ENCODE results near the gene NOXO1. TPM values are rescaled to one million over a fixed set of nuclear protein-coding genes. Genes with fewer than 3 reads are reported as not detected.
"Not testable (repeated sequence)": the region's sequence is repeated elsewhere in the genome, so short reads cannot be mapped to it uniquely, and the experiment has no call there.

NOXO1 gene
- total RNA-seq, 1 experiment from 2014 or later: 3.4 TPM

DNA sequence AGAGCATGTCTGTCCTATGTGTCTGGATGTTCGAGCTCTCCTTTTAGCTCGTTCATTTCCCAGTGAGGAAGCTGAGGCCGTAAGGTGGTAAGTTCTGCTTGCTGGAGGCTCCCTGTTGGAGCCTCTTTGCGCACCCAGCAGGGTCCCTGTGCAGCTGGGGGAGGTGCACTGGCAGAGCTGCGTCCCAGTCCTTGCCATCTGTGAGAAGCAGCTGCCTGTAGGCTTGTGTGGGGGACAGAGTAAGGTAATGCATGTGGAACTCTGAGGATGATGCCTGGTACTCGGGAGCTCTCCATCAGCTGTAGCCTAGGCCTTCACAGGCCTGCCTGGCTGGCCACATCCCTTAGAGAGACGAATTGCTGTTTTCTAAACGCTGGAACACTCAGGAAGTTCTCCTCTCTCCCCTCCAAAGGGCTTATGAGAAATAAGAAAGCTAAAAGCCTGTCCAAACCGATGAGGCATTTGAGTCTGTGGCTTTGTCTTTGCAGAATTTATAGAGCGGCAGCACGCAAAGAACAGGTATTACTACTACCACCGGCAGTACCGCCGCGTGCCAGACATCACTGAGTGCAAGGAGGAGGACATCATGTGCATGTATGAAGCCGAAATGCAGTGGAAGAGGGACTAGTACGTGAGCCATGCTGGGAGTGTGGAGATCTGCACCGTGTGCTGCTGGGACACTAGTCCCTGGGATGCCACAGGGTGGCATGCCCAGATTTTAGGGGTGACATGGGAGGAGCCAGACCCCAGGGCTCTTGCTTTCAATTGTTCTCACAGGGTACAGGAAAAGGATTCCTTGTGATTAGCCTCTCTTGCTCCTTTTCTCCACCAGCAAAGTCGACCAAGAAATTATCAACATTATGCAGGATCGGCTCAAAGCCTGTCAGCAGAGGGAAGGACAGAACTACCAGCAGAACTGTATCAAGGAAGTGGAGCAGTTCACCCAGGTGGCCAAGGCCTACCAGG is 20.3 kb downstream of the NOXO1 start:
- ChIA-PET CTCF (interaction anchor here (0.7 kb wide), 1 partner anchor 55 kb away, joined by 3 read pairs; no protein-coding TSS in a partner anchor), POLR2A (ENCODE audit: unreplicated experiment) (no interaction called here)
- DNase-seq: peak; percentile 56
- no peak overlapping the region for H2AFZ ChIP-seq (ENCODE audit: low read length)
- peaks cover 16% of the 10 kb centered on the region for H3F3A ChIP-seq (ENCODE audit: low read length, unreplicated experiment)
- H3K27me3 ChIP-seq (ENCODE audit: low read length): no peaks in the 10 kb centered on the region
- peak; percentile 25 for ATAC-seq
- H3K27ac ChIP-seq (ENCODE audit: low read length): 0 out of 2 replicates have a peak overlapping the region, but pooled peaks have one; percentile 14
- no peaks in the 10 kb centered on the region for H3K9me3 ChIP-seq (ENCODE audit: low read length)
- H3K4me3 ChIP-seq (ENCODE audit: low read length): peak overlapping the region; percentile 91
- peaks cover 9% of the 10 kb centered on the region; the same call in 1 of the 2 replicates for H3K4me1 ChIP-seq (ENCODE audit: insufficient read depth, low read length)
- H3K9ac ChIP-seq (ENCODE audit: low read length): peak overlapping the region; percentile 90; the same call in 1 of the 2 replicates
- BruUV-seq (replicated peaks): TSS peak; percentile 12
- peaks cover 19% of the 10 kb centered on the region for H4K20me1 ChIP-seq (ENCODE audit: low read length)
- peaks cover 55% of the 10 kb centered on the region for H3K79me2 ChIP-seq (ENCODE audit: low read length)
- peaks cover 22% of the 10 kb centered on the region for H3K36me3 ChIP-seq (ENCODE audit: low read depth, low read length)
- H3K4me2 ChIP-seq (ENCODE audit: low read length): peak overlapping the region; percentile 90
- intact Hi-C loops (cut with micrococcal nuclease): no loop called here
- H3K9me2 ChIP-seq (replicated peaks; ENCODE audit: low read length): no peaks in the 10 kb centered on the region
- TF ChIP-seq EZH2 (IDR thresholded peaks at IDR 0.05; ENCODE audit: low read length, unreplicated experiment): no peak

DNA sequence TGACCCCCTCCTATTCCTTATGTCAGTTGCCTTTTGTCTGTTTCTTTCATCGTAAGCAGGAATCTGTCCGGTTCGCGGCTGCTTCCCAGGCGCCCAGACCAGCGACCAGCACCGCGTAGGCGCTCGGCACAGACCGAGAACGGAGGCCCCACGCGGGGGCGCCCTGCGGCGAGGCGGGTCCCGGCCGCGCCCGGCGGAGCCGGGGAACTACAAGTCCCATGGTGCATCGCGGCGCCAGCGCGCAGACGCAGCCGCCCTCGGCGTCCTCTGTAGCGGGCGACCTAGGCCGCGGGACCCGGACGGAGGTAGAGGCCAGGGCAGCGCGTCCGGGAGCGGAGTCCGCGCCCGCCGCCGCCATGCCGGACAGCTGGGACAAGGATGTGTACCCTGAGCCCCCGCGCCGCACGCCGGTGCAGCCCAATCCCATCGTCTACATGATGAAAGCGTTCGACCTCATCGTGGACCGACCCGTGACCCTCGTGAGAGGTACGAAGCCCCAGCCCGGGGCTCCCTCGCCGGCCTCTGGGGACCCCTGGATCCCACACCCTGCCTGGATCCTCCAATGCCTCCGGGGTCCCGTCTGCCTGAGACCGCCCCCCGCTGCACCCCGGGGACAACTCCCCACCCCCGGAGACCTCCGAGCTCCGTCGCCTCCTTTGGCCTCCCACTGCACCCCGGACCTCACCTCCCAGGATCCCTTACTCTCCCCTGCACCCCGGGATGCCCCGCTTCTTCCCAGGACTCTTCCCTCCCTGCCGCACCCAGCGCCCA is 21.8 kb downstream of the NOXO1 start, which contains the start of gene NDUFB10:
NDUFB10 (plus strand) TSS at position 270 of the 771 bp plus-strand sequence; CDS start at position 357, 87 bp downstream.
- H3F3A ChIP-seq (ENCODE audit: low read length, unreplicated experiment): peaks cover 16% of the 10 kb centered on the region
- H3K4me1 ChIP-seq (ENCODE audit: insufficient read depth, low read length): peaks cover 5% of the 10 kb centered on the region; the same call in 1 of the 2 replicates
- ChIA-PET POLR2A (ENCODE audit: unreplicated experiment) (no interaction called here), CTCF (no interaction called here)
- peak within 1 kb of the TSS; percentile 90 for H3K4me2 ChIP-seq (ENCODE audit: low read length)
- H3K79me2 ChIP-seq (ENCODE audit: low read length): peaks cover 40% of the 10 kb centered on the region
- DNase-seq: peak; percentile 88
- intact Hi-C loops (cut with micrococcal nuclease): no loop called here
- no peaks in the 10 kb centered on the region for H3K9me3 ChIP-seq (ENCODE audit: low read length)
- peak within 1 kb of the TSS; percentile 70 for H2AFZ ChIP-seq (ENCODE audit: low read length)
- H3K36me3 ChIP-seq (ENCODE audit: low read depth, low read length): peaks cover 22% of the 10 kb centered on the region
- H3K27ac ChIP-seq (ENCODE audit: low read length): no peak within 1 kb of the TSS
- no peaks in the 10 kb centered on the region for H3K27me3 ChIP-seq (ENCODE audit: low read length)
- H3K9ac ChIP-seq (ENCODE audit: low read length): peak within 1 kb of the TSS; percentile 90
- TF ChIP-seq, protein P1, sequence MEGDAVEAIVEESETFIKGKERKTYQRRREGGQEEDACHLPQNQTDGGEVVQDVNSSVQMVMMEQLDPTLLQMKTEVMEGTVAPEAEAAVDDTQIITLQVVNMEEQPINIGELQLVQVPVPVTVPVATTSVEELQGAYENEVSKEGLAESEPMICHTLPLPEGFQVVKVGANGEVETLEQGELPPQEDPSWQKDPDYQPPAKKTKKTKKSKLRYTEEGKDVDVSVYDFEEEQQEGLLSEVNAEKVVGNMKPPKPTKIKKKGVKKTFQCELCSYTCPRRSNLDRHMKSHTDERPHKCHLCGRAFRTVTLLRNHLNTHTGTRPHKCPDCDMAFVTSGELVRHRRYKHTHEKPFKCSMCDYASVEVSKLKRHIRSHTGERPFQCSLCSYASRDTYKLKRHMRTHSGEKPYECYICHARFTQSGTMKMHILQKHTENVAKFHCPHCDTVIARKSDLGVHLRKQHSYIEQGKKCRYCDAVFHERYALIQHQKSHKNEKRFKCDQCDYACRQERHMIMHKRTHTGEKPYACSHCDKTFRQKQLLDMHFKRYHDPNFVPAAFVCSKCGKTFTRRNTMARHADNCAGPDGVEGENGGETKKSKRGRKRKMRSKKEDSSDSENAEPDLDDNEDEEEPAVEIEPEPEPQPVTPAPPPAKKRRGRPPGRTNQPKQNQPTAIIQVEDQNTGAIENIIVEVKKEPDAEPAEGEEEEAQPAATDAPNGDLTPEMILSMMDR (conservative IDR thresholded peaks at IDR 0.05; ENCODE audit: low read depth, low read length): peak; percentile 74
- no peak for TF ChIP-seq EZH2phosphoT487 (IDR thresholded peaks at IDR 0.05; ENCODE audit: borderline replicate concordance, low read length)
- no peak for TF ChIP-seq EZH2 (IDR thresholded peaks at IDR 0.05; ENCODE audit: low read length, unreplicated experiment)
- peaks cover 19% of the 10 kb centered on the region for H4K20me1 ChIP-seq (ENCODE audit: low read length)
- ATAC-seq: peak; percentile 77
- no TSS peak for BruUV-seq (replicated peaks)
- peak within 1 kb of the TSS; percentile 91 for H3K4me3 ChIP-seq (ENCODE audit: low read length)
- H3K9me2 ChIP-seq (replicated peaks; ENCODE audit: low read length): no peaks in the 10 kb centered on the region

- TF ChIP-seq EZH2phosphoT487 (IDR thresholded peaks at IDR 0.05; ENCODE audit: borderline replicate concordance, low read length): no peak
- TF ChIP-seq, protein P1 (conservative IDR thresholded peaks at IDR 0.05; ENCODE audit: low read depth, low read length): no peak
- no peak for TF ChIP-seq EZH2 (IDR thresholded peaks at IDR 0.05; ENCODE audit: low read length, unreplicated experiment)
- peak overlapping the region; percentile 91; the same call in 1 of the 2 replicates for H3K4me3 ChIP-seq (ENCODE audit: low read length)
- POLR2A ChIA-PET (ENCODE audit: unreplicated experiment): no interaction called here
- H3K9me3 ChIP-seq (ENCODE audit: low read length): no peaks in the 10 kb centered on the region
- peaks cover 15% of the 10 kb centered on the region for H4K20me1 ChIP-seq (ENCODE audit: low read length)
- ATAC-seq (no peak), DNase-seq (no peak)
- no peak overlapping the region for H3K27ac ChIP-seq (ENCODE audit: low read length)
- peak overlapping the region; percentile 70 for H2AFZ ChIP-seq (ENCODE audit: low read length)
- H3K4me1 ChIP-seq (ENCODE audit: insufficient read depth, low read length): peaks cover 5% of the 10 kb centered on the region; the same call in 1 of the 2 replicates
- peaks cover 33% of the 10 kb centered on the region for H3K79me2 ChIP-seq (ENCODE audit: low read length)
- CTCF ChIA-PET: no interaction called here
- no peaks in the 10 kb centered on the region for H3K27me3 ChIP-seq (ENCODE audit: low read length)
- H3K4me2 ChIP-seq (ENCODE audit: low read length): peak overlapping the region; percentile 90
- no TSS peak for BruUV-seq (replicated peaks)
- H3F3A ChIP-seq (ENCODE audit: low read length, unreplicated experiment): peaks cover 15% of the 10 kb centered on the region
- intact Hi-C loops (cut with micrococcal nuclease): no loop called here
- H3K9ac ChIP-seq (ENCODE audit: low read length): peak overlapping the region; percentile 90; the same call in 1 of the 2 replicates
- no peaks in the 10 kb centered on the region for H3K9me2 ChIP-seq (replicated peaks; ENCODE audit: low read length)
- peaks cover 18% of the 10 kb centered on the region for H3K36me3 ChIP-seq (ENCODE audit: low read depth, low read length)
Observed at GRCh38 chr16:1958715-1959268, 22.5 kb downstream of the NOXO1 start.

DNA sequence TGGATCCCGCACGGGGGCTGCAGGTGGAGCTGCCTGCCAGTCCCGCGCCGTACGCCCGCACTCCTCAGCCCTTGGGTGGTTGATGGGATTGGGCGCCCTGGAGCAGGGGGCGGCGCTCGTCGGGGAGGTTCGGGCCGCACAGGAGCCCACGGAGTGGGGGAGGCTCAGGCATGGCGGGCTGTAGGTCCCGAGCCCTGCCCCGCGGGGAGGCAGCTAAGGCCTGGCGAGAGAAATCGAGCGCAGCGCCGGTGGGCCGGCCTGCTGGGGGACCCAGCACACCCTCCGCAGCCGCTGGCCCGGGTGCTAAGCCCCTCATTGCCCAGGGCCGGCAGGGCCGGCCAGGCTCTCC is 23.2 kb downstream of the NOXO1 start:
- H3K4me1 ChIP-seq (ENCODE audit: insufficient read depth, low read length); intact Hi-C loops (cut with micrococcal nuclease); H3K27me3 ChIP-seq (ENCODE audit: low read length); ATAC-seq; CTCF ChIA-PET; H3K27ac ChIP-seq (ENCODE audit: low read length); DNase-seq; POLR2A ChIA-PET (ENCODE audit: unreplicated experiment); H3K9me2 ChIP-seq (replicated peaks; ENCODE audit: low read length); H3K9me3 ChIP-seq (ENCODE audit: low read length); BruUV-seq (replicated peaks); H3F3A ChIP-seq (ENCODE audit: low read length, unreplicated experiment); H2AFZ ChIP-seq (ENCODE audit: low read length); H3K4me2 ChIP-seq (ENCODE audit: low read length); H4K20me1 ChIP-seq (ENCODE audit: low read length); H3K4me3 ChIP-seq (ENCODE audit: low read length); H3K9ac ChIP-seq (ENCODE audit: low read length): not testable (repeated sequence)
- Histone ChIP-seq H3K36me3 (ENCODE audit: low read depth, low read length) (peaks cover 11% of the 10 kb centered on the region), H3K79me2 (ENCODE audit: low read length) (peaks cover 27% of the 10 kb centered on the region)

Measured in PC-3 (cell line).